Smooth muscle cell (in vitro differentiated cells): ENCODE results near the gene HTR3C. TPM values are rescaled to one million over a fixed set of nuclear protein-coding genes. Genes with fewer than 3 reads are reported as not detected.

ENCODE experiments used
- DNase-seq: peaks from one replicate; lab custom pipeline; 2025; ENCODE audit not compliant: unreplicated experiment; lab: John Stamatoyannopoulos, UW
- H2AFZ ChIP-seq: fragments of 200-600 bp; sonication (generic); 2 replicates; pipeline ENCODE4 v1.6.0; 2016; ENCODE audit warnings: antibody characterized with exemption, low read depth, mild to moderate bottlenecking
- H3F3A ChIP-seq: fragments of 200-600 bp; sonication (generic); 2 replicates; pipeline ENCODE4 v1.6.0; 2017; ENCODE audit warnings: antibody characterized with exemption, low read depth
- H3K27ac ChIP-seq: fragments of 200-600 bp; sonication (generic); 2 replicates; pipeline ENCODE4 v1.5.1; 2016; ENCODE audit warnings: low read depth, mild to moderate bottlenecking
- H3K27me3 ChIP-seq: fragments of 200-600 bp; sonication (generic); 2 replicates; pipeline ENCODE4 v1.6.1; 2016; ENCODE audit warnings: low read depth, mild to moderate bottlenecking
- H3K36me3 ChIP-seq: fragments of 200-600 bp; sonication (generic); 2 replicates; pipeline ENCODE4 v1.5.1; 2016; ENCODE audit warnings: low read depth
- H3K4me1 ChIP-seq: fragments of 200-600 bp; sonication (generic); 2 replicates; pipeline ENCODE4 v1.5.1; 2016; ENCODE audit warnings: low read depth
- H3K4me2 ChIP-seq: fragments of 200-600 bp; sonication (generic); 2 replicates; pipeline ENCODE4 v1.6.0; 2016; ENCODE audit warnings: mild to moderate bottlenecking
- H3K4me3 ChIP-seq: fragments of 200-600 bp; sonication (generic); 2 replicates; pipeline ENCODE4 v1.5.1; 2016; ENCODE audit warnings: mild to moderate bottlenecking
- H3K79me2 ChIP-seq: fragments of 200-600 bp; sonication (generic); 2 replicates; pipeline ENCODE4 v1.6.0; 2016; ENCODE audit warnings: low read depth, mild to moderate bottlenecking
- H3K9ac ChIP-seq: fragments of 200-600 bp; sonication (generic); 2 replicates; pipeline ENCODE4 v1.6.0; 2016; ENCODE audit warnings: low read depth
- H3K9me3 ChIP-seq: fragments of 200-600 bp; sonication (generic); replicated peaks from 2 replicates; pipeline ENCODE4 v1.5.1; 2016; ENCODE audit warnings: low read depth
- H4K20me1 ChIP-seq: fragments of 200-600 bp; sonication (generic); 2 replicates; pipeline ENCODE4 v1.6.0; 2016; ENCODE audit warnings: low read depth
- CTCF ChIP-seq: fragments of 200-600 bp; sonication (generic); IDR thresholded peaks from 2 replicates; pipeline ENCODE4 v1.5.1; 2017; ENCODE audit warnings: borderline replicate concordance, mild to moderate bottlenecking, antibody characterized with exemption; ENCODE audit not compliant: insufficient read depth, poor library complexity, severe bottlenecking
- WGBS: methylation state at CpG from one replicate; pipeline ENCODE4 v1.1.7; 2016; ENCODE audit warnings: low lambda C conversion rate; 5-methylcytosine and 5-hydroxymethylcytosine counted together
- polyA plus RNA-seq: library from polyadenylated mRNA; unstranded; fragments of >200 nt; fragmentation: Nextera tagmentation; extraction: Ambion mirVana; gene quantifications from 2 replicates; pipeline ENCODE4 v1.2.1, GENCODE V29; 2016
- small RNA-seq: library from RNA; depleted of rRNA; stranded (forward); fragments of <200 nt; gene quantifications from one replicate; pipeline ENCODE3, GENCODE V24; 2014
- total RNA-seq: library from RNA; depleted of rRNA; stranded (reverse); fragments of >200 nt; gene quantifications from 2 replicates; pipeline ENCODE4 v1.2.3, GENCODE V29; 2014

HTR3C gene
- total and polyA plus RNA-seq, 2 experiments from 2014 or later = not detected

DNA sequence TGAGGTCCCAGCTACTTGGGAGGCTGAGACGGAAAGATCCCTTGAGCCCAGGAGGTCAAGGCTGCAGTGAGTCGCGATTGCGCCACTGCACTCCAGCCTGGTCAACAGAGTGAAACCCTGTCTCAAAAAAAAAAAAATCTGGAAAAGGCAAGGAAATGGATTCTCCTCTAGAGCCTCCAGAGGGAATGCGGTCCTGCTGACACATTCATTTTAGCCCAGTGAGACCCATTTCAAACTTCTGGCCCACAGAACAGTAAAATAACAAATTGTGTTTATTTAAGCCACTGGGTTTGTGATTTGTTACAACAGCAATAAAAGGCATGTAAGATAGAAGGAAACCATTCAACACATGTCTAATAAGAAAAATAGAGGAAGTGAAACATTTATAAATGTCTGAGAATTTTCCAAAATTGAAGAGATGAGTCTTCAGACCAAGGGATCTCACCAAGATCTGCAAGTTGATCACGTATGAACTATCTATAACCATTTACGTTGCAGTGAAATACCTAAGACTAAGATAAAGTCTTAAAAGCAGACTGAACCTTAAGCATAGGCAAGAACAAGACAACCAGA is 44.0 kb downstream of the HTR3C start, which contains the start of gene HTR3E:
Gene HTR3E (plus strand): TSS at position 254 of the 573 bp plus-strand sequence. CDS start 466 bp downstream, outside the sequence.
- Histone ChIP-seq H4K20me1 (no peaks in the 10 kb centered on the region), H3K4me2 (no peak within 1 kb of the TSS), H3K36me3 (no peaks in the 10 kb centered on the region), H3K4me1 (no peaks in the 10 kb centered on the region), H3F3A (no peaks in the 10 kb centered on the region), H3K9ac (no peak within 1 kb of the TSS), H3K27me3 (peaks cover 4% of the 10 kb centered on the region), H2AFZ (no peak within 1 kb of the TSS), H3K27ac (no peak within 1 kb of the TSS), H3K4me3 (no peak within 1 kb of the TSS), H3K79me2 (no peaks in the 10 kb centered on the region), H3K9me3 (peaks cover 13% of the 10 kb centered on the region)
- no peak for DNase-seq
- no peak for TF ChIP-seq CTCF
- WGBS = 88% methylated on average over 7 of the region's 7 CpGs

- no peaks in the 10 kb centered on the region for H3K4me1 ChIP-seq
- 87% methylated on average over 6 of the region's 6 CpGs for WGBS
- TF ChIP-seq CTCF = no peak
Measured at GRCh38 chr3:184097556-184097955, 44.7 kb downstream of the HTR3C start.

GRCh38 chr3:184099806-184100686 is 47.2 kb downstream of the HTR3C start:
- Histone ChIP-seq H3F3A (no peaks in the 10 kb centered on the region), H3K4me1 (no peaks in the 10 kb centered on the region), H3K36me3 (no peaks in the 10 kb centered on the region), H3K27ac (no peak overlapping the region), H3K9me3 (no peaks in the 10 kb centered on the region), H3K4me3 (no peak overlapping the region), H3K4me2 (no peak overlapping the region), H4K20me1 (no peaks in the 10 kb centered on the region), H3K27me3 (peaks cover 4% of the 10 kb centered on the region), H2AFZ (no peak overlapping the region), H3K9ac (no peak overlapping the region), H3K79me2 (no peaks in the 10 kb centered on the region)
- DNase-seq = no peak
- 85% methylated on average over 24 of the region's 24 CpGs for WGBS
- TF ChIP-seq CTCF = no peak

More at GRCh38 chr3:184097556-184097955, 44.7 kb downstream of the HTR3C start:
- Histone ChIP-seq H3K79me2 (no peaks in the 10 kb centered on the region), H3K9ac (no peak overlapping the region), H3K36me3 (no peaks in the 10 kb centered on the region), H3K4me2 (no peak overlapping the region), H3F3A (no peaks in the 10 kb centered on the region), H2AFZ (no peak overlapping the region), H4K20me1 (no peaks in the 10 kb centered on the region), H3K9me3 (peaks cover 6% of the 10 kb centered on the region), H3K4me3 (no peak overlapping the region), H3K27ac (no peak overlapping the region), H3K27me3 (peaks cover 4% of the 10 kb centered on the region)
- DNase-seq = no peak

Small RNA genes within 50 kb of the gene (small RNA-seq; reads per million reads assigned to genes)
- gene RF00019 = not detected

Other genes starting within 250 kb of the HTR3C start
- 2.4 TPM in 1 of 2 replicates, not detected in the other for gene MAP6D1, start 227.5 kb upstream of the HTR3C start, total RNA-seq
- gene MAP6D1, start 227.5 kb upstream of the HTR3C start, polyA plus RNA-seq = 3.8 and 5.4 TPM in 2 replicates
- 47.6 and 53.7 TPM in 2 replicates for gene PARL, start 168.2 kb upstream of the HTR3C start, total RNA-seq
- gene PARL, start 168.2 kb upstream of the HTR3C start, polyA plus RNA-seq = 79.3 and 79.6 TPM in 2 replicates
- gene ABCC5, start 35.2 kb upstream of the HTR3C start, total RNA-seq = 20.0 and 24.8 TPM in 2 replicates
- 18.2 and 18.5 TPM in 2 replicates for gene ABCC5, start 35.2 kb upstream of the HTR3C start, polyA plus RNA-seq
- not detected in 2 replicates for gene HTR3D, start 21.3 kb upstream of the HTR3C start, total RNA-seq
- not detected in 2 replicates for gene HTR3D, start 21.3 kb upstream of the HTR3C start, polyA plus RNA-seq
- gene HTR3E, start 44.0 kb downstream of the HTR3C start, total RNA-seq = not detected in 2 replicates
- not detected in 2 replicates for gene HTR3E, start 44.0 kb downstream of the HTR3C start, polyA plus RNA-seq
- gene EIF2B5, start 82.3 kb downstream of the HTR3C start, total RNA-seq = 23.5 and 25.3 TPM in 2 replicates
- gene EIF2B5, start 82.3 kb downstream of the HTR3C start, polyA plus RNA-seq = 32.3 and 50.4 TPM in 2 replicates
- gene DVL3, start 102.3 kb downstream of the HTR3C start, total RNA-seq = 40.2 and 42.5 TPM in 2 replicates
- 87.7 and 122 TPM in 2 replicates for gene DVL3, start 102.3 kb downstream of the HTR3C start, polyA plus RNA-seq
- gene AP2M1, start 121.8 kb downstream of the HTR3C start, total RNA-seq = 444 and 464 TPM in 2 replicates
- 772 and 784 TPM in 2 replicates for gene AP2M1, start 121.8 kb downstream of the HTR3C start, polyA plus RNA-seq
- gene ABCF3, start 133.2 kb downstream of the HTR3C start, total RNA-seq = 34.6 and 40.4 TPM in 2 replicates
- gene ABCF3, start 133.2 kb downstream of the HTR3C start, polyA plus RNA-seq = 46.3 and 69.1 TPM in 2 replicates
- gene VWA5B2, start 176.5 kb downstream of the HTR3C start, total RNA-seq = not detected in 2 replicates
- gene VWA5B2, start 176.5 kb downstream of the HTR3C start, polyA plus RNA-seq = 0.70 TPM in 1 of 2 replicates, not detected in the other
- gene ALG3, start 195.9 kb downstream of the HTR3C start, total RNA-seq = 48.8 and 95.2 TPM in 2 replicates
- gene ALG3, start 195.9 kb downstream of the HTR3C start, polyA plus RNA-seq = 91.2 and 96.7 TPM in 2 replicates
- gene EEF1AKMT4, start 196.6 kb downstream of the HTR3C start, total RNA-seq = 4.1 and 4.7 TPM in 2 replicates
- gene EEF1AKMT4, start 196.6 kb downstream of the HTR3C start, polyA plus RNA-seq = 5.8 and 9.1 TPM in 2 replicates
- not detected in 2 replicates for gene CAMK2N2, start 208.5 kb downstream of the HTR3C start, total RNA-seq
- 0.18 TPM in 1 of 2 replicates, not detected in the other for gene CAMK2N2, start 208.5 kb downstream of the HTR3C start, polyA plus RNA-seq
- gene ECE2, start 223.0 kb downstream of the HTR3C start, total RNA-seq = not detected in 2 replicates
- gene ECE2, start 223.0 kb downstream of the HTR3C start, polyA plus RNA-seq = not detected in 2 replicates
- 303 and 315 TPM in 2 replicates for gene PSMD2, start 246.2 kb downstream of the HTR3C start, total RNA-seq
- 356 and 400 TPM in 2 replicates for gene PSMD2, start 246.2 kb downstream of the HTR3C start, polyA plus RNA-seq